IPS DF 6.9 (cell line): ENCODE data around the gene AFAP1.

Source experiments
- DNase-seq: peaks from one replicate; pipeline ENCODE4 v3.0.0-alpha.2; 2013; ENCODE audit warnings: low read depth, low spot score
- H3K27ac ChIP-seq: one replicate; pipeline ENCODE4 v1.5.1; 2013; ENCODE audit warnings: low read length, control low read depth
- H3K27me3 ChIP-seq: 2 replicates; pipeline ENCODE4 v1.6.1; 2013; ENCODE audit warnings: mild to moderate bottlenecking, low read length; ENCODE audit not compliant: control insufficient read depth, insufficient read depth
- H3K36me3 ChIP-seq: 2 replicates; pipeline ENCODE4 v1.6.1; 2013; ENCODE audit warnings: low read length; ENCODE audit not compliant: control insufficient read depth, insufficient read depth
- H3K4me1 ChIP-seq: 2 replicates; pipeline ENCODE4 v1.6.1; 2013; ENCODE audit warnings: low read length; ENCODE audit not compliant: control insufficient read depth, insufficient read depth
- H3K4me3 ChIP-seq: 2 replicates; pipeline ENCODE4 v1.5.1; 2013; ENCODE audit warnings: mild to moderate bottlenecking, low read length
- H3K9me3 ChIP-seq: 2 replicates; pipeline ENCODE4 v1.6.1; 2013; ENCODE audit warnings: low read length, inconsistent platforms; ENCODE audit not compliant: control insufficient read depth, insufficient read depth
- WGBS: extraction: QIAGEN DNeasy Blood & Tissue Kit; methylation state at CpG from one replicate; pipeline ENCODE4 v1.1.7; 2013; ENCODE audit warnings: mixed read lengths, missing lambda C conversion rate; ENCODE audit not compliant: insufficient read length, insufficient coverage; 5-methylcytosine and 5-hydroxymethylcytosine counted together

AFAP1 gene

GRCh38 chr4:7746351-7747061 lies 193.2 kb downstream of the AFAP1 start:
- Histone ChIP-seq H3K4me3 (no peak overlapping the region), H3K27me3 (no peaks in the 10 kb centered on the region), H3K27ac (no peak overlapping the region), H3K36me3 (no peaks in the 10 kb centered on the region), H3K4me1 (no peaks in the 10 kb centered on the region), H3K9me3 (no peaks in the 10 kb centered on the region)
- no CpG with 5 or more reads among the region's 20 CpGs for WGBS
- no peak for DNase-seq

- H3K27ac ChIP-seq, result no peak overlapping the region
- WGBS, result no CpG with 5 or more reads among the region's 15 CpGs
- H3K4me3 ChIP-seq, result no peak overlapping the region
- no peaks in the 10 kb centered on the region for H3K9me3 ChIP-seq
- H3K4me1 ChIP-seq, result no peaks in the 10 kb centered on the region
- no peaks in the 10 kb centered on the region for H3K27me3 ChIP-seq
- DNase-seq, result no peak
- no peaks in the 10 kb centered on the region for H3K36me3 ChIP-seq
These were observed 194.3 kb downstream of the AFAP1 start for GRCh38 chr4:7745301-7745885.

- H3K4me3 ChIP-seq, result no peak overlapping the region
- no peaks in the 10 kb centered on the region for H3K36me3 ChIP-seq
- H3K27me3 ChIP-seq, result no peaks in the 10 kb centered on the region
- H3K9me3 ChIP-seq, result no peaks in the 10 kb centered on the region
- WGBS, result no CpG with 5 or more reads among the region's 16 CpGs
- DNase-seq, result no peak
- H3K27ac ChIP-seq, result no peak overlapping the region
- no peaks in the 10 kb centered on the region for H3K4me1 ChIP-seq
These were observed 195.4 kb downstream of the AFAP1 start for GRCh38 chr4:7744142-7744804.

GRCh38 chr4:7742807-7743280 lies 196.8 kb downstream of the AFAP1 start:
- H3K27me3 ChIP-seq, result no peaks in the 10 kb centered on the region
- no peak for DNase-seq
- no CpG with 5 or more reads among the region's 8 CpGs for WGBS

GRCh38 chr4:7741946-7742806 lies 197.5 kb downstream of the AFAP1 start:
- H3K36me3 ChIP-seq, result no peaks in the 10 kb centered on the region
- H3K27me3 ChIP-seq, result no peaks in the 10 kb centered on the region
- H3K4me3 ChIP-seq, result no peak overlapping the region
- no CpG with 5 or more reads among the region's 18 CpGs for WGBS
- no peak overlapping the region for H3K27ac ChIP-seq
- no peaks in the 10 kb centered on the region for H3K4me1 ChIP-seq
- no peaks in the 10 kb centered on the region for H3K9me3 ChIP-seq
- DNase-seq, result no peak

More at GRCh38 chr4:7742807-7743280, 196.8 kb downstream of the AFAP1 start:
- Histone ChIP-seq H3K27ac (no peak overlapping the region), H3K9me3 (no peaks in the 10 kb centered on the region), H3K4me3 (no peak overlapping the region), H3K4me1 (no peaks in the 10 kb centered on the region), H3K36me3 (no peaks in the 10 kb centered on the region)

GRCh38 chr4:7740866-7741525 lies 198.7 kb downstream of the AFAP1 start:
- no peak overlapping the region for H3K27ac ChIP-seq
- no CpG with 5 or more reads among the region's 19 CpGs for WGBS
- DNase-seq, result no peak
- H3K4me3 ChIP-seq, result no peak overlapping the region
- H3K36me3 ChIP-seq, result no peaks in the 10 kb centered on the region
- H3K27me3 ChIP-seq, result no peaks in the 10 kb centered on the region
- no peaks in the 10 kb centered on the region for H3K9me3 ChIP-seq
- no peaks in the 10 kb centered on the region for H3K4me1 ChIP-seq

GRCh38 chr4:7739918-7740865 lies 199.5 kb downstream of the AFAP1 start:
- Histone ChIP-seq H3K36me3 (no peaks in the 10 kb centered on the region), H3K27me3 (no peaks in the 10 kb centered on the region), H3K9me3 (no peaks in the 10 kb centered on the region), H3K4me3 (no peak overlapping the region), H3K4me1 (no peaks in the 10 kb centered on the region), H3K27ac (no peak overlapping the region)
- no CpG with 5 or more reads among the region's 45 CpGs for WGBS
- no peak for DNase-seq

- Histone ChIP-seq H3K27ac (no peak overlapping the region), H3K36me3 (no peaks in the 10 kb centered on the region), H3K4me3 (no peak overlapping the region), H3K4me1 (no peaks in the 10 kb centered on the region), H3K27me3 (no peaks in the 10 kb centered on the region), H3K9me3 (no peaks in the 10 kb centered on the region)
- WGBS, result no CpG with 5 or more reads among the region's 37 CpGs
- DNase-seq, result no peak
These were observed 200.4 kb downstream of the AFAP1 start for GRCh38 chr4:7739077-7739917.
